GM18517 (cell line): ENCODE measurements around the gene PPP1R1C.

Source experiments
- ATAC-seq: cut with Tn5 transposase; IDR thresholded peaks from one replicate; pipeline ENCODE4 v1.9.1; 2021; ENCODE audit warnings: mild to moderate bottlenecking, moderate library complexity; ENCODE audit not compliant: unreplicated experiment

Gene PPP1R1C

DNA sequence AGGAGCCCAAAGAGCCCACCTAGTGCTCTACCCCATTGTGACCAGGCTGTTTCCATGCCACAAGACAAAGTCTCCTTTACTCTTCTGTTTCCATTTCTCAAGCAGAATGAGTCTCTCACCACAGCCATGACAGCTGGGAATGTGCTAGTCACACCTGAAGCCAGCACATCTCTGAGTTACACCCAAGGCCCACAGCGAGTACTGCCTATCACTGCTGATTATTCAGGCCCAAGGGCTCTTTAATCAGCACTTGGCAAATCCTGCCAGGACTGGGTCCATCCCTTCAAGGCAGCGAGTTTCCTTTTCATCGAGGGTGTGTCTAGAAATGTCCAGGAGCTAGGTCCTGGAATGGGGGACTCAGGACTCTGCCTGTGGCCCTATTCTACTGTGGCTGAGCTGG lies 14.6 kb upstream of the PPP1R1C start:
- no peak for ATAC-seq

DNA sequence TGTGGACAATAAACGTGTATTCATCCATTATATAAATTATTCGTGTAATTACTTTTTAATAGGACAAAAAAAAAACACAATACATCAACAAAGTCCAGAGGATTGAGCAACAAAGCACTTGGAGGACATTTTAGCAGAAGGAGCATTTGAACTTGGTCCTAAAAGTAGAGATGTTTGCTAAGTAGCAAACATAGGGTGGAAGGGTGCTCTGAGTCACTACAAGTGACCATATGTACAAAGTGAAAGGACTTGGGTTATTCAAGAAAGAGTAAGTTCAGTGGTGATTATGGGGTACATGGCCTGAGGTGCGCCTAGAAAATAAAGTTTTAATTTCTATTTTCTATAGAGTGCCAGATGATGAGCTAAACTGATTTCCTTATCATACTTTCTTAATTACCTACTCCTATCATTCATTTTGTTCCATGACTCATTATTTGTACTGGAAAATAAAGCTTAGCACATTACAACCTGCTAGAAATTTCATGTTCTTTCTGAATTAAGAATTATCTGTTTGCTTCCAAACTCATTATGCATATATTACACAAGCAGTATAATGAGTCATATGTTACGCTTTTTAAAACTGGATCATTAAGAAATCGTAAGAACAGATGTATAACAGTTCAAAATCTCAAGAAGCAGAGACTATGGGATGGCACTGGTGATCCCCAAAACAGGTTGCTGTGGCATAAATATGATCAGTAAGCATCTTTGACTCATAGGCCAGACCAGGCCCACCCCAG lies 13.1 kb upstream of the PPP1R1C start:
- ATAC-seq: no peak

- ATAC-seq: no peak
Measured at GRCh38 chr2:181973171-181973783, 12.4 kb upstream of the PPP1R1C start.

GRCh38 chr2:181977661-181978350 lies 7.8 kb upstream of the PPP1R1C start:
- no peak for ATAC-seq

DNA sequence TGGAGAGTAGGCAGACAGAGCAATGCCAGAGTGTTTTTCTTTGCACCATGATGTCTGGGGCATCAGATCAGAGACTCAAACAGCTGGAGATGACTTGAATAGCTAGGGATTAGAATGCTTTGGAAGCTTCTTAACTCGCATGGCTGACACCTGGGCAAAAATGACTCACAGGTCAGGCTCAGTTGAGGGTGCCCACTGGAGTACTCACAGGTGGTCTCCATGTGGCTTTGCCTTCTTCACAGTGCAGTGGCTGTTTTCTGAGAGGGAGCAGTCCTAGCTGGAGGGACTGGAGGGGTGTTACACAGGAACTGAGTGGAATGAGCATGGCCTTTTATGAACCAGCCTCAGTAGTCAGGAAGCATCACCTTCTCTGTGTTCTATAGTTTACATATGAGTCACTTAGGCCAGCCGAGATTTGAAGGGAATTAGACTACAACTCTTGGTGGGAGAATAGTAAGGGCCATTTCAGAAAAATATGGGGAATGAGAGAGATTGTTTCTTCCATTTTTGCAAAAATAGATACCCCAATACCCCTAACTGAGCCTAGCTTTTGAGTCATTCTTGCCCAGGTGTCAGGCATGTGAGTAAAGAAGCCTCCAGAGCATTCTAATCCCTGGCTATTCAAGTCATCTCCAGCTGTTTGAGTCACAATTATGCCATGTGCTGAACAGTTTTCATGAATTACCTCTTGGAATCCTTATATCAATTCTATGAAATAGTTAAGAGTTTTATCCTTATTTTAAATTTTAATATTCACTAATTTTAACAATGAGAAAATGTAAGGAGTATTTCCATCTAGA lies 7.1 kb upstream of the PPP1R1C start:
- ATAC-seq: no peak

- ATAC-seq: no peak
Measured at GRCh38 chr2:181984060-181984459, 1.6 kb upstream of the PPP1R1C start.

DNA sequence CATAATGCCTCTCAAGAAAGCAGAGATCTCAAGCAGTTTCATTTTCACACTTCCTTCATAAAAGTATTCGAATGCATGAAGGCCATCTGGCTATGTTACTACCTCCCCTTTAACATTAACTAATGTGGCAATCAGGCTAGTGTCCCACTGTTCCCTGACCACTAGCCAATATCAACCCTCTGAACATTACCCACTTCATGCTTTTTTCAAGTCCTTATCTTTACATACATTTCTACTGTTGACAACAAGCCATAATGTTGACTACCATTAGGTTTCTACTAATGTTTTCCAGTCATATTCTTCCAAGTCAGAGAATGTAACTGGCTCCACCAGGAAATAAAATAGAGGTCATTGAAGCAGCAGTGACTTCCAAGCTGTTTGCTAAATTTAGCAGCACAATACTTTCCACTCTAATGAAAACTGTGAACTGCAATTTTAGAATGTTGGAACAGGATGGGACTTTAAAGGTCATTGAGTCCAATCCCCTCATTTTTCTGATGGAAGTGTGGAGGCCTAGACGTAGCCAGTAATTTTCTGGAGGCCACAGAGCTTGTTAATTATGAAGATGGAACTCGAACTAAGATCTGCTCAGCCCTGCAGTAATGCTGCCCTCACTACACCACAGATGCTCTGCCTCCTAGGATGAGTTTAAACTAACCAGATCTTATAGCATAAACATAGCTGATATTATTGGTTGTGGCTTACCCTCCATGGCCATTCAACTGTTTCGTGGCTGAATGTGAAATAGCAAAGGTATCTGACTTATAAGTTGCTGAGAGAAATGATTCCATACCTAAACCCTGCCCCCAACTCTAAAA lies 630 bp upstream of the PPP1R1C start:
- no peak for ATAC-seq

- ATAC-seq: no peak
Measured at GRCh38 chr2:181988154-181988924, 2.7 kb downstream of the PPP1R1C start.

GRCh38 chr2:181989099-181989498 lies 3.4 kb downstream of the PPP1R1C start:
- ATAC-seq: no peak

DNA sequence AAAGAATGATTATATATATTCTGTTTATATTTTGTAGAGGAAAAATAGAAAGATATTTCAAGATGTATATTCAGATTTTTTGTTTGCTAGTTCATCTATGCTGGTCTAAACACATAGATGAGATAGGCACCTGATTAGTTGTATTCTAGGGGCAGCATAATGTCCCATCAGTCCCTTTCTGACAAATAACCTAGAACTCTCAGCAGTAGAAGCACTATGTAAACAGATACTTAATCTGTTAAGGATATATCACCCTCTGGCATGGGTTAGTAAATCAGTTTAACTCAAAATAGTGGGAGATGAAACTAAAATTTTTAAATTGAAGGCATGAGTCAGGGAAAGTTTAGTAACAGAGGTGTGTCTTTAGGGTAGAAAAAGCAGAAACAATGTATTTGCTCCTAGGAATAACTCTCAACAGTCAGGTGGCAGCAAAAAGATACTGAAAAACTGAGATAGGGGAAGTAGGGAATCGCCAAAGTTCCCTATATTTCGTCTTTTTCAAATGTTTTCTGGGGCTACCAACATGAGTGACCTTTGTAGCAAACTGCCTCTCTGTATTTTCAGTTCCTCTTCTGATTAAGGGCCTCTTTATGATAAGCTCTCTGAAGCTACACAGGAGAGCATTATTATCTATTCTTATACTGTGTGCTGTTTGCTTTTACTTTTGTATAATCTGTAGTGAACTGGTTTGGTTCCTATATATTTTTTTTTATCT lies 5.7 kb downstream of the PPP1R1C start:
- peak; percentile 98 for ATAC-seq

DNA sequence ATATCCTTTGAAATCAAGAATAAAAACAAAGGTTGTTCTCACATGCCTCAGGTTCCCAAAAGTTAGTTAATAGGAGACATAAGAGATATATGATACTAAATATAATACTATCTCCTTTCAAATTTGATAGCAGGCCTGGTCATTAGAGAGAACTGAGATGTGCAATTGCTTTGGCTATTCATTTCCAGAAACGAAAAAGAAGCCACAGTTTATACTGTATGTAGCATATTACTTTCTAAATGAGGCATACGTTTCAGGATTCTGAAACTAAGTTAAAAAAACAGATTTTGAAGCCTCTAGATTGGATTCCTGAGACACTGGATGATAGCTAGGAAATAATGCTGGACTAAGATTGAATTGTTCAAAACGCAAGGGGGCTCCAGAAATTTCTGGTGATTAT lies 7.1 kb downstream of the PPP1R1C start:
- peak; percentile 85 for ATAC-seq

- no peak for ATAC-seq
Measured at GRCh38 chr2:181995289-181995688, 9.6 kb downstream of the PPP1R1C start.

DNA sequence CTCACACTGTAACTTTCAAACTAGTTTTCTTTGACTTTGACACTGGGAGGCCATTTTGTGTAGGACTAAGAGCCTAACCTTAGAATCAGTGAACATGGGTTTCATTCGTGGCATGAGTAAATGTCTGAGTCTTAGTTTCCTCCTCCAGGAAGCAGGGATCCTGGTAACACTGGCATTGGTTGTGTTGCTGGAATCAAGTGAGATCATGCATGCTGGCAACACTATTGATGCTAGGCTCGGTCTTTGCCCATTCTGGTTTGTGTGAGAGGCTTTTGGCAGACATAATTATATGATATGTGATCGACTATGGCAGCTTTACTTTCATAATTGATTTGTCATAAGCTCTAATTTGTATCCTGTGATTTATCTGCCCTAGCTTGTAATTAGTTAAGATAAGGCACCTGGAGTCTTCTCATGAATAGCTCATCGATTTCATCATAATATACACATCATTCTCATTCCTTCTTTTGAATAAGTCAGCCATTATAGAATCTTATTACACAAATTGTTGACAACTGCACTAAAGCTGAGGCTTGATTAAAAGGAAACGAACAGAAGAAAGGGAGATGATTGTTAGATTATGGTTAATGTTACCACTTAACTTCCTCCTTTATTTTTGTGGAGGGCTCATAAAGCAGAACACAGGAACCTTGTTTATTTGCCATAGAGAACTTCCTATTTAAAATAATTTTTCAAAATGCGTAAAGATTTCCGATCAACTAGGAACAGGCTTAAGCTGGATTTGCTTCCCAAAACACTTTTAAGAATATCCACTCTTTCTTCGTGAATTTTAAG lies 12.6 kb downstream of the PPP1R1C start:
- ATAC-seq: no peak

DNA sequence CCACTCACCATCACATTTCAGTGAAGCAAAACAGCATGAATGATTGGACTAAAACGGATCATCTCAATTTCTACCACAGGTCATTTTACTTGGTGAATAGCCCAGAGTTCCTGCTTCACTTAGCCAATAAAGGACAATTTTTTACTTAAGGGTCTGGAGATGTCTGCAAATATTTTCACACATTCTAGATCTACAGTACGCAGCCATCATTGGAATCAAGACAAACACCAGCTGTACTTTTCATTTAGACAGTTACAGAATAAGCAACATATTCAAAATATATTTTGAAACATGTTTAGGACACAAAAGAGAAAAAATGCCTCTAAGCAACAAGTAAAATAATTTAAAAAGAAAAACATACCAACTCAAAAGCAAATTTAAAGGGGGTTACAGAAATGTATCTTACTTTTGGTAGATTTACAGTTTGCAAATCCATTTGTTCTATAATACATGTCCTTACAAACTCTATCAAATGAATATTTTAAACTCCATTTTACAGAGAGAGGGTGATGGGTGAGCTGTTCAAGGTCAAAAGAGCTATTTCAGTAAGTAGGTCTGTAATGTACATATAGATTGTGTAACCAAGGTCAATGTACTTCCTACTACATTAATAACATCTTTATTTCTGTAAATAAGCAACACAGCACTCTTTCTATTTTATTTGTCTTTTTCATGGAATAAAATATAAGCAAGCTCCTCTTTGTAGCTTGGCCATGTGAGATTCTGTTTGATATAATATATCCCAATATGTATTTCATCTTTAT lies 13.4 kb downstream of the PPP1R1C start:
- ATAC-seq: no peak

DNA sequence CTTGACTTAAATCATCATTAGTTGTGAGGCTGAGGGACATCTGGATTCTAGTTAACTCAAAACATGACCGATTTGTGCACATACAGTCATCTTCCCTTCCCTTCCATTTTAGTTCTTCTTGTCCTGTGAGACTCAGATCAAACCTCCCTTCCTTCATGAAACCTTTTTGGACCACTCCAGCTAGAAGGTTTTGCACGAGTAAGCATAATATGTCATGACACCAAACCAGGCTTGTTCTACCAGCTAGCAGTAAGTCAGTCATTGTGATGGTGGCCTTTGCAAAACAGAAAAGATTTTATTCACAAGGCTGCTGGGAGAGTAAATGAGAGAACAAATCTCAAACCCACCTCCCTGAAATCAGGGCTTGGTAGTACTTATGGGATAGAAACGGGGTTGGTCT lies 14.3 kb downstream of the PPP1R1C start:
- ATAC-seq: no peak

GRCh38 chr2:182004945-182005520 lies 19.4 kb downstream of the PPP1R1C start:
- ATAC-seq: no peak
